Ovary (tissue), 9 donors: Measurements from ENCODE around the gene ELAVL2. TPM values are rescaled to one million over a fixed set of nuclear protein-coding genes. Genes with fewer than 3 reads are reported as not detected.

Experiments
- DNase-seq, 5 donors: peaks; one replicate each; pipeline ENCODE4 v3.0.0-alpha.2; 2019 to 2020
- H3K27ac ChIP-seq, 2 donors: fragments of 200-600 bp; one replicate each; pipeline versions ENCODE4 v1.5.1 to v1.8.0; 2019 to 2022
- H3K27me3 ChIP-seq: fragments of 200-600 bp; one replicate; pipeline ENCODE4 v1.8.0; 2022
- H3K36me3 ChIP-seq: fragments of 200-600 bp; sonication (generic); one replicate; pipeline ENCODE4 v1.5.1; 2019
- H3K4me1 ChIP-seq: one replicate; pipeline ENCODE4 v1.8.1; 2013; ENCODE audit warnings: mild to moderate bottlenecking, moderate library complexity; ENCODE audit not compliant: insufficient read depth
- H3K4me3 ChIP-seq: fragments of 200-600 bp; sonication (generic); one replicate; pipeline ENCODE4 v1.5.1; 2017
- H3K9me3 ChIP-seq, 2 donors: fragments of 200-600 bp in 1 of 2; sonication (generic) in 1 of 2; one replicate each; pipeline versions ENCODE4 v1.5.1 to v1.8.1; 2013 to 2019; ENCODE audit warnings: mild to moderate bottlenecking in 1 of 2, moderate library complexity in 1 of 2
- EP300 ChIP-seq: sonication (generic); formaldehyde crosslinking; IDR thresholded peaks from one replicate; pipeline ENCODE4 v1.6.1; 2017; ENCODE audit warnings: antibody characterized with exemption
- POLR2A ChIP-seq: fragments of 450-650 bp; IDR thresholded peaks from one replicate; pipeline ENCODE4 v1.6.1; 2017; ENCODE audit warnings: antibody characterized with exemption, mild to moderate bottlenecking, moderate library complexity
- WGBS, 3 donors: extraction: QIAGEN DNeasy Blood & Tissue Kit in 1 of 3; methylation state at CpG; one replicate each; pipeline versions ENCODE4 v1.1.5 to v1.1.7; 2013 to 2017; 5-methylcytosine and 5-hydroxymethylcytosine counted together
- intact Hi-C, 4 donors: fragments of 100-400 bp; cut with DNase I; formaldehyde crosslinking; loops; one replicate each; pipeline versions ENCODE4 v1.11.0 to v1.15.1; 2022 to 2023
- polyA plus RNA-seq, 2 donors: library from polyadenylated mRNA; stranded (reverse); fragments of 200-250 nt in 1 of 2; fragments of 350-450 nt in 1 of 2; fragmentation: Illumina TruSeq in 1 of 2; extraction: RNeasy Lipid Tissue Mini Kit (QIAGEN cat#74804) in 1 of 2; gene quantifications; one replicate each; pipeline ENCODE4 v1.2.3, GENCODE V29; 2013 to 2014
- total RNA-seq, 7 donors: library from RNA; depleted of rRNA in 2 of 7; stranded (reverse); fragments of >200 nt in 2 of 7; fragmentation: NEBNext Ultra II Directional in 3 of 7; extraction: Animal tissue kit (Norgen Biotek cat#: 25700) in 3 of 7; gene quantifications; one replicate each; pipeline versions ENCODE4 v1.1.0 to v1.2.4, GENCODE V29; 2016 to 2023
- TF ChIP-seq, protein P1 (sequence below), 3 donors: fragments of 450-650 bp in 2 of 3; fragments of 200-600 bp in 1 of 3; IDR thresholded peaks; one replicate each; pipeline versions ENCODE4 v1.5.1 to v1.8.0; 2016 to 2022; ENCODE audit warnings: antibody characterized with exemption in 3 of 3, mild to moderate bottlenecking in 1 of 3
- donor health status: DM: no; HTN: no; CAD: no; lungs with moderate emphysema.
- donor health status: DM: no; HTN: no; CAD: no.
- donor health status: Bipolar disorder and iron deficiency.
- donor health status: DM: yes; HTN: yes; CAD: no.
- donor health status: DM: no; HTN: no; CAD: no.
- donor health status: DM: yes; HTN: yes; CAD: no.

ELAVL2 gene
- total and polyA plus RNA-seq, 9 donors = 0.36 to 1.7 (median 0.97) TPM

DNA sequence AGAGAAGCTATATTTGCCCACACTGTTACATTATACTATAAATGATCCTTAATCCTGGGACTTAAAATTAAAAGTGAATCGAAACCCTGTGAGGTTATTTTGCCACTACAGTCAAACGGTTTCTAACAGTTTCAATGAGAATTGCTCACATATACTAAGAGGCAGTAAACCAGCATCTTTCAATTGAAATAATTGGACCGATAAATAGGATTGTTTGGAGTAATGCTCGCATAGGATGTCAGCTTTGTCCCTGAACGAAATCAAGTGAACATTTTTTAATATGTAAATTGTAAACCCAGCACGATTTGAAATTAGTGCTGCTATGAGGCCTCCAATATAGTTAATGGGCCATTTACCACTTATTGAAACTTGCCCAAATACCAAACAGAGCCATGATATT is 60.5 kb downstream of the ELAVL2 start:
- intact Hi-C loops = no loop called here
- H3K9me3 ChIP-seq = no peaks in the 10 kb centered on the region
- no peaks in the 10 kb centered on the region for H3K27me3 ChIP-seq
- no peaks in the 10 kb centered on the region for H3K4me1 ChIP-seq
- H3K4me3 ChIP-seq = no peak overlapping the region
- TF ChIP-seq EP300 = no peak
- TF ChIP-seq, protein P1, sequence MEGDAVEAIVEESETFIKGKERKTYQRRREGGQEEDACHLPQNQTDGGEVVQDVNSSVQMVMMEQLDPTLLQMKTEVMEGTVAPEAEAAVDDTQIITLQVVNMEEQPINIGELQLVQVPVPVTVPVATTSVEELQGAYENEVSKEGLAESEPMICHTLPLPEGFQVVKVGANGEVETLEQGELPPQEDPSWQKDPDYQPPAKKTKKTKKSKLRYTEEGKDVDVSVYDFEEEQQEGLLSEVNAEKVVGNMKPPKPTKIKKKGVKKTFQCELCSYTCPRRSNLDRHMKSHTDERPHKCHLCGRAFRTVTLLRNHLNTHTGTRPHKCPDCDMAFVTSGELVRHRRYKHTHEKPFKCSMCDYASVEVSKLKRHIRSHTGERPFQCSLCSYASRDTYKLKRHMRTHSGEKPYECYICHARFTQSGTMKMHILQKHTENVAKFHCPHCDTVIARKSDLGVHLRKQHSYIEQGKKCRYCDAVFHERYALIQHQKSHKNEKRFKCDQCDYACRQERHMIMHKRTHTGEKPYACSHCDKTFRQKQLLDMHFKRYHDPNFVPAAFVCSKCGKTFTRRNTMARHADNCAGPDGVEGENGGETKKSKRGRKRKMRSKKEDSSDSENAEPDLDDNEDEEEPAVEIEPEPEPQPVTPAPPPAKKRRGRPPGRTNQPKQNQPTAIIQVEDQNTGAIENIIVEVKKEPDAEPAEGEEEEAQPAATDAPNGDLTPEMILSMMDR (IDR thresholded peaks at IDR 0.05) = no peak
- TF ChIP-seq POLR2A = no peak
- H3K27ac ChIP-seq = no peak overlapping the region
- DNase-seq = no peak
- WGBS, 3 donors = 78 to 80% (median 78%) methylated on average over 6 of the region's 6 CpGs
- no peaks in the 10 kb centered on the region for H3K36me3 ChIP-seq

DNA sequence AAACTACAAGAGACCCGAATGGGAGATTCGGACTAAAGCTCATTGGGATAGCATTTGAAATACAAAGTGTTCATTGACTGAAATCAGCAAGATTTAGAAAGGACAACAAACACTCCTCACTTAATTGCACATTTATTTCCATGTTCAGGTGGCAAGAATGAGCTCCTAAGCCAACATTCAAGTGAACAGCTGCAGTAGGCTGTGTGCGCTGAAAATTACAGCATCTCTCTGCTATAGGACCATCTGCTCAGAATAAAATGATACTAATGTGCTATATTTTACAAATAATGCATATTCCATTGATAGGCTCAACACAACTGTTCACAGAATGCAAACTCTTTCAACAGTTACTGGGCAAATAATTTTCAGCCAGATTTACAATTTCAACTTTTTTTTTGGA is 61.8 kb downstream of the ELAVL2 start:
- H3K4me1 ChIP-seq = no peaks in the 10 kb centered on the region
- no peak overlapping the region for H3K4me3 ChIP-seq
- 82 to 88% (median 86%) methylated on average over 3 of the region's 3 CpGs for WGBS, 3 donors
- intact Hi-C loops = no loop called here
- no peak overlapping the region for H3K27ac ChIP-seq
- H3K27me3 ChIP-seq = no peaks in the 10 kb centered on the region
- H3K9me3 ChIP-seq = no peaks in the 10 kb centered on the region
- no peaks in the 10 kb centered on the region for H3K36me3 ChIP-seq
- TF ChIP-seq EP300 = no peak
- TF ChIP-seq POLR2A = no peak
- TF ChIP-seq, protein P1 (IDR thresholded peaks at IDR 0.05) = no peak
- no peak for DNase-seq

DNA sequence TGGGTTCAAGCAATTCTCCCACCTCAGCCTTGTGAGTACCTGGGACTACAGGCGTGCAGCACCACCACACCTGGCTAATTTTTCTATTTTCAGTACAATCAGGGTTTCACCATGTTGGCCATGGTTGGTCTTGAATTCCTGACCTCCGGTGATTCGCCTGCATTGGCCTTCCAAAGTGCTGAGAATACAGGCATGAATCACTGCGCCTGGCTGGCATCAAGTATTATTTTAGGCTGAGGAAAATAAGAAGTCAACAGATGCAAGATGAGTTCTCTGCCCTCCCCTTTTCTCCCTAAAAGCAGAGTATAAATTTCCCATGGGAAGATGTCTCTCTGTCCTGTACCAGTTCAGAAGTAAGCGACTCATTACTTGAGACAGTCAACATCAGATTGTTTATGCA is 71.5 kb downstream of the ELAVL2 start:
- DNase-seq = no peak
- Histone ChIP-seq H3K36me3 (no peaks in the 10 kb centered on the region), H3K4me3 (no peak overlapping the region), H3K9me3 (no peaks in the 10 kb centered on the region), H3K27me3 (no peaks in the 10 kb centered on the region), H3K27ac (no peak overlapping the region), H3K4me1 (no peaks in the 10 kb centered on the region)
- WGBS, 3 donors = 92 to 94% (median 92%) methylated on average over 5 of the region's 5 CpGs
- no peak for TF ChIP-seq EP300
- TF ChIP-seq, protein P1 (IDR thresholded peaks at IDR 0.05) = no peak
- no peak for TF ChIP-seq POLR2A
- intact Hi-C loops = no loop called here

DNA sequence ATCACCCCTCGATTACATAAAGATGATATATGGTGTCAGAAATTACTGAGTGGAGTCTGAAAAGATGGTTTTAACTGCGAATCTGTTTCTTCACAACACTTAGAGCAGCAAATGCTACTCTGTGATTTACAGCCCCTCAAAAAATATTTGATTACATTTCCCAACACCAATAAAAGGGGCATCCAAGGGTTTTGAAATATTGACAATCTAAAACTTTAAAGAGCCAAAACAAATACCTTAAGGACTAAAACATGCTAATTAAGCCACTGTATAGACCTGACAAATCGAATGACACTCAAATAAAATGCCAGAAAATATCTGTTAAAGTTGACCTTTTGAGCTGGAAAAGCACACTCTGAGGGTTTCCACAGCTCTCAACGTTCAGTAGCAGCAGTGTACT is 73.2 kb downstream of the ELAVL2 start:
- Histone ChIP-seq H3K27me3 (no peaks in the 10 kb centered on the region), H3K27ac (no peak overlapping the region), H3K36me3 (no peaks in the 10 kb centered on the region), H3K9me3 (no peaks in the 10 kb centered on the region), H3K4me3 (no peak overlapping the region), H3K4me1 (no peaks in the 10 kb centered on the region)
- intact Hi-C loops = no loop called here
- 69 to 71% (median 70%) methylated on average over 4 of the region's 4 CpGs for WGBS, 3 donors
- TF ChIP-seq, protein P1 (IDR thresholded peaks at IDR 0.05) = no peak
- TF ChIP-seq EP300 (no peak), POLR2A (no peak)
- no peak for DNase-seq

DNA sequence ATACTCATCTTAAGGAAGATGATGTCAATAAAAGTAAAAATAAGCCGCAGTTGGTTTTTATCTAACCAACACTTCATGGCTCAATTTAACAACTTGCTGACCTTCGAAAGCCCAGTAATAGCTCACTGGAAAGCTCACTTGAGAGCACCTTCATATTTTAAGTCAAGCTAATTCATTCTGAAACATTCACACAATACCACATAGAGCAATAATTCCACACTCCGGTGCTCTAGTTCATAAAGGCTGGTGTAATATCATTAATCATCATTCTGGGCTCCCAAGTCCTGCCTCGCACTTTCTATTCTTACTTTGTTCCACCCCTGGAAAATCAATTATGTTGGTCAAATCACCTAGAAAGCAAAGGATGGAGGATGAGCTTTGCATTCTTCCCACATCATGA is 74.4 kb downstream of the ELAVL2 start:
- H3K4me3 ChIP-seq = no peak overlapping the region
- WGBS, 3 donors = 81 to 91% (median 90%) methylated on average over 4 of the region's 4 CpGs
- intact Hi-C loops = no loop called here

More for the DNA sequence above, 74.4 kb downstream of the ELAVL2 start:
- Histone ChIP-seq H3K4me1 (no peaks in the 10 kb centered on the region), H3K9me3 (no peaks in the 10 kb centered on the region), H3K27ac (no peak overlapping the region), H3K36me3 (no peaks in the 10 kb centered on the region), H3K27me3 (no peaks in the 10 kb centered on the region)
- no peak for TF ChIP-seq EP300
- no peak for TF ChIP-seq POLR2A
- TF ChIP-seq, protein P1 (IDR thresholded peaks at IDR 0.05) = no peak
- DNase-seq = no peak
